RWPE1 (cell line): Measurements from ENCODE around the gene DPY19L1.
"Not testable (repeated sequence)": the region's sequence is repeated elsewhere in the genome, so short reads cannot be mapped to it uniquely, and the experiment has no call there.

Experiments used
- CTCF ChIA-PET: fragments of 350-600 bp; sonication (Branson Sonifier 250); formaldehyde crosslinking; extraction: SDS; loops from one replicate; lab custom pipeline; 2021; lab: Yijun Ruan, JAX
- POLR2A ChIA-PET: fragments of 400-600 bp; formaldehyde crosslinking; extraction: SDS; loops from one replicate; lab custom pipeline; 2020; ENCODE audit warnings: antibody characterized with exemption; ENCODE audit not compliant: low non-redundant PET; lab: Yijun Ruan, JAX
- DNase-seq: peaks from one replicate; pipeline ENCODE4 v3.0.0; 2012; ENCODE audit warnings: low spot score
- H3K27ac ChIP-seq: fragments of 450-650 bp; 2 replicates; pipeline ENCODE4 v1.5.1; 2017
- CTCF ChIP-seq: fragments of 450-650 bp; conservative IDR thresholded peaks from 2 replicates; pipeline ENCODE4 v1.5.1; 2017; ENCODE audit warnings: low read depth, mild to moderate bottlenecking

The DPY19L1 gene

GRCh38 chr7:34931739-34932138, 105.5 kb downstream of the DPY19L1 start:
- no peak overlapping the region for H3K27ac ChIP-seq
- DNase-seq = no peak
- CTCF ChIA-PET = no interaction called here
- no peak for TF ChIP-seq CTCF
- POLR2A ChIA-PET = no interaction called here

- DNase-seq, CTCF ChIA-PET, H3K27ac ChIP-seq, POLR2A ChIA-PET: not testable (repeated sequence)
Measured at GRCh38 chr7:34929783-34930182, 107.5 kb downstream of the DPY19L1 start.

- no peak overlapping the region for H3K27ac ChIP-seq
- TF ChIP-seq CTCF = no peak
- POLR2A ChIA-PET = no interaction called here
- CTCF ChIA-PET = no interaction called here
- no peak for DNase-seq
Measured at GRCh38 chr7:34928560-34928959, 108.7 kb downstream of the DPY19L1 start.

DNA sequence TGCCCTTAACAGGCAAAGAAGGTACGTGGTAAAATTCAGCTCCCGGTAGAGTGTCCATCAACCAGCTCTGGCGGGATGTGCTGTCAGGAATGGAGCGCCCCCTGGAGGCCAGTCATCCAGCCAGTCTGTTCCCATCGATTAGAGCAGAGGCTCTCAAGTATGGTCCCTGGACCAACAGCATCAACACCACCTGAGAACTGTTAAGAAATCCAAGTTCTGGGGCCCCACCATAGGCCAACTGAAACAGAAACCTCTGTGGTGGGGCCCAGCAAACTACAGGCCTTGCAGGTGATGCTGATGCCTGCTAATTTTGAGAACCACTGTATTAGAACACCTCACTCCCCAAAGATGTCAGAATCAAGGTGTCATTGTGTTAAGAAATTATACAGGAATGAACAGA, 109.2 kb downstream of the DPY19L1 start:
- TF ChIP-seq CTCF = peak; percentile 35
- no peak overlapping the region for H3K27ac ChIP-seq
- ChIA-PET CTCF (interaction anchor here (0.5 to 0.8 kb wide), 3 partner anchors 43 to 130 kb away, joined by 3 to 4 read pairs (median 3); no protein-coding TSS in a partner anchor), POLR2A (no interaction called here)
- DNase-seq = no peak

- POLR2A ChIA-PET, H3K27ac ChIP-seq, DNase-seq: not testable (repeated sequence)
- CTCF ChIA-PET = interaction anchor here (0.6 kb wide), 1 partner anchor 146 kb away, joined by 3 read pairs; no protein-coding TSS in a partner anchor
Measured at GRCh38 chr7:34920470-34920869, 116.8 kb downstream of the DPY19L1 start.

DNA sequence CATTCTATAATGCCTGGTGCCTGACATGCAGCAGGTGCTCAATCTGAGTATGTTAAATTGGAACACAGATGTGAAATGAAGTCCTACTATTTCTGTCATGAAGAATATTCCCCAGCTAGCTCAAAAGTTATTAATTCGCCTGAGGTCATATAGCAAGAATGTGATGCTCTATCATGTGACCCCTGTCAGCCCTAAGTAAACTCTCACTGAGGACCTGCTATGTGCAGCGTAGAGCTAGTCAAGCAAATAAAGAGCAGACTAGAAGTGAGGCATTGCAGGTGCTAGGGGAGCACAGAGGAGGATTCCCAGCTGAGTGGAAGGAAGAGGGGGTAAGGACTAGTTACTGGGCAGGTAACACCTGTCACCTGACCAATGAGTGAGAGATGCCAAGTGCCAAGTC, 118.2 kb downstream of the DPY19L1 start:
- DNase-seq, CTCF ChIA-PET, POLR2A ChIA-PET, H3K27ac ChIP-seq: not testable (repeated sequence)

DNA sequence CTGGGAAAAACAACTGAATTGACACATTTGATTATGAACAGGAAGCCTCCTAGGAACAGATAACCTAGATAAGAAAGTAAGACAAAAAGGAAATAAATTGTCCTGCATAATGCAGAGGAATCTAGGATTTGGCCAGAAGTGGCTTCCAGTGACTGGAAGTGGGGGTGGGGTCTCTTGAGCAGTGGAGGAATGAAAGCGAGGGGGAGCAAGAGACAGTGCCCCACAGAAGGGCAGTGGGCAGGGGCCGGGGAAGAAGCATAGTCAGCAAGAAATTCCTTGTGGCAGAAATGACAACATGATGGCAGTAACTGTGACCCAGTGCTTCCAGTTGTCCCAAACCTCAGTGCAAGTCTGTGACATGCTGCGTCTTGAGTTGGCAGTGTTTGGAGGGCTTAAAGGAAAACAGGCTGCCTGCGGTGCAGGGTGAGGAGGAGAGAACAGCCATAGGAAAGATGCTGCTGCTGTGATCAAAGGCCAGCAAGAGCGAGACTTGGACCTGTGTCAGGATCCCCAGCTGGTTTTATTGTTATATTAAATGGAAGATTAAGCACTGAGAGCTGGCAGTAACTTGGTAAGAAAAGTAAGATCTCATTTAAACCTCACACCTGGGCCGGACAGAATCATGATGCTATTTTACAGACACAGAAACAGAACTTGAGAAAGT, 119.0 kb downstream of the DPY19L1 start:
- POLR2A ChIA-PET, CTCF ChIA-PET, DNase-seq, H3K27ac ChIP-seq: not testable (repeated sequence)

GRCh38 chr7:34917515-34917914, 119.8 kb downstream of the DPY19L1 start:
- CTCF ChIA-PET = not testable (repeated sequence)

DNA sequence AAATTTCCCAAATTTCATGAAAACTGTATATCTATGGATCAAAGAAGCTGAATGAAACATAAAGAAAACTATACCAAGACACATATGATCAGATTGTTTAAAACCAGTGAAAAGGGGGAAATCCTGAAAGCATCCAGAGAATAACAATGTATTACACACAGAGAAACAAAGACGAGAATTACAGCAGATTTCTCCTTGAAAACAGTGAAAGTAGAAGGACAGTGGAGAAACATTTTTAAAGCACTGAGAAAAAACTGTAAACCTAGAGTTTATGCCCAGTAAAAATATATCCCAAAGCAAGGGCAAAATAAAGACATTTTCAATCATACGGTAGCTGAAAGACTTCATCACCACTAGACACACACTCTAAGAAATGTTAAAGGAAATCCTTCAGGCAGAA, 121.0 kb downstream of the DPY19L1 start:
- no peak for DNase-seq
- POLR2A ChIA-PET = no interaction called here
- TF ChIP-seq CTCF = no peak
- CTCF ChIA-PET = no interaction called here
- no peak overlapping the region for H3K27ac ChIP-seq

More at GRCh38 chr7:34917515-34917914, 119.8 kb downstream of the DPY19L1 start:
- POLR2A ChIA-PET, H3K27ac ChIP-seq, DNase-seq: not testable (repeated sequence)
